ENCODE measurements around the gene MEX3D.

DNA sequence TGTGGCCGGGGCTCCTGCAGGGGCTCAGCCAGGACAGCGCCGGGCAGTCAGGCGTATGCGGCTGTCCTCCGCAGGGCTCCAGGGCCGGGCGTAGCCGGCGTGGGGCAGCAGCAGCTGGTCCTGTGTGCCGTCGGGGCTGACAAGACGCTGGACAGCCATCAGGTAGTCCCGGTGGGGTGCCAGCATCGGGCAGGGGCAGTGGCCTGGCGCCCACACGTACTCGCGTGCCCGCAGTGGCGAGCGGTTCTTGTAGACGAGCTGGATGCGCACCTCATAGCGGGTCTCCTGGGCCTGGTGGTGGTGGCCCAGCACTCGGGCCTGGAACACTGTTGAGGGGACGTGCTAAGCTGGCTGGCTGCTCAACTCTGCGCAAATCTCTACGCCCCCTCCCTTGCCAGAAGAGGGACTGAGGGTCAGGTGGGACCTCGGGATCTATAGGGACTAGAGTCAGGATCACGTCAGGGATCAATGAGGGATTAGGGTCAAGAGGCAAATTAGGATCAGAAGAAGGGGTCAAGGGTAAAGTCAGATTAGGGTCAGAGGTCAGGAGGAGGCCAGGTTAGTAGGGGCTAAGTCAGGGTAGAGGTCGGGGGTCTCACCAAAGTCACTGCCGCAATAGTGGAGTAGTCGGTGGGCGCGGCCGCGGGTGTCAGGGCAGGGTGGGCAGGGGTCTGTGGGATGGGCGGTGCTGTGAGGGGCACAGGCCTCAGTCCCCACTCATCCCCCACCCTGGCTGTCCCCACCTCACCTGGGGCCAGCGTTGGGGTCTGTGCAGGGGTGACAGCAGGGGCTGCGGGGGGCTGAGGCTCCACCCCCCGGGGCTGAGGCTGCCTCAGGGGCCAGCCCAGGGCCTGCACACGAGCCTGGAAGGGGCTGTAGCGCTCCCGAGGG lies 61.9 kb downstream of the MEX3D start:
- TF ChIP-seq, protein P1, sequence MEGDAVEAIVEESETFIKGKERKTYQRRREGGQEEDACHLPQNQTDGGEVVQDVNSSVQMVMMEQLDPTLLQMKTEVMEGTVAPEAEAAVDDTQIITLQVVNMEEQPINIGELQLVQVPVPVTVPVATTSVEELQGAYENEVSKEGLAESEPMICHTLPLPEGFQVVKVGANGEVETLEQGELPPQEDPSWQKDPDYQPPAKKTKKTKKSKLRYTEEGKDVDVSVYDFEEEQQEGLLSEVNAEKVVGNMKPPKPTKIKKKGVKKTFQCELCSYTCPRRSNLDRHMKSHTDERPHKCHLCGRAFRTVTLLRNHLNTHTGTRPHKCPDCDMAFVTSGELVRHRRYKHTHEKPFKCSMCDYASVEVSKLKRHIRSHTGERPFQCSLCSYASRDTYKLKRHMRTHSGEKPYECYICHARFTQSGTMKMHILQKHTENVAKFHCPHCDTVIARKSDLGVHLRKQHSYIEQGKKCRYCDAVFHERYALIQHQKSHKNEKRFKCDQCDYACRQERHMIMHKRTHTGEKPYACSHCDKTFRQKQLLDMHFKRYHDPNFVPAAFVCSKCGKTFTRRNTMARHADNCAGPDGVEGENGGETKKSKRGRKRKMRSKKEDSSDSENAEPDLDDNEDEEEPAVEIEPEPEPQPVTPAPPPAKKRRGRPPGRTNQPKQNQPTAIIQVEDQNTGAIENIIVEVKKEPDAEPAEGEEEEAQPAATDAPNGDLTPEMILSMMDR (conservative IDR thresholded peaks at IDR 0.05; ENCODE audit: low read length), result no peak
- no peak for TF ChIP-seq EZH2phosphoT487 (IDR thresholded peaks at IDR 0.05; ENCODE audit: borderline replicate concordance, low read depth, low read length)

Data from OCI-LY7 (cell line).